Testis (tissue), 2 donors: ENCODE measurements around the gene TBC1D5.
"Not testable (repeated sequence)": the region's sequence is repeated elsewhere in the genome, so short reads cannot be mapped to it uniquely, and the experiment has no call there.

ENCODE experiments used
- CTCF ChIP-seq, 3 experiments: fragments of 450-650 bp in 2 of 3; fragments of 200-600 bp in 1 of 3; sonication (generic) in 1 of 3; IDR thresholded peaks; one replicate each; pipeline ENCODE4 v1.5.1; 2016 to 2019; ENCODE audit warnings: antibody characterized with exemption in 3 of 3, mild to moderate bottlenecking in 2 of 3, moderate library complexity in 1 of 3
- POLR2A ChIP-seq: fragments of 450-650 bp; IDR thresholded peaks from one replicate; pipeline ENCODE4 v1.6.1; 2017; ENCODE audit warnings: antibody characterized with exemption, mild to moderate bottlenecking, moderate library complexity

GRCh38 chr3:17491190-17491589 lies 251.2 kb downstream of the TBC1D5 start:
- not testable (repeated sequence) for TF ChIP-seq CTCF (IDR thresholded peaks at IDR 0.05); POLR2A
